ENCODE results near the gene DSCAM.

DSCAM gene

GRCh38 chr21:40809673-40810197 is 37.2 kb downstream of the DSCAM start:
- no peak for TF ChIP-seq EZH2 (IDR thresholded peaks at IDR 0.05; ENCODE audit: borderline replicate concordance, low read length)
- TF ChIP-seq CTCF (IDR thresholded peaks at IDR 0.05; ENCODE audit: low read length) = no peak
- no peak overlapping the region for H3K9ac ChIP-seq (ENCODE audit: low read length)

GRCh38 chr21:40803101-40803500 is 43.9 kb downstream of the DSCAM start:
- Histone ChIP-seq H3K27me3 (ENCODE audit: insufficient read depth, low read length) (no peaks in the 10 kb centered on the region), H3F3A (ENCODE audit: insufficient read depth, low read length) (no peaks in the 10 kb centered on the region), H4K20me1 (ENCODE audit: insufficient read depth, low read length) (no peaks in the 10 kb centered on the region), H3K9me2 (ENCODE audit: low read depth, low read length) (no peaks in the 10 kb centered on the region), H3K4me2 (ENCODE audit: low read length) (no peak overlapping the region), H3K9ac (ENCODE audit: low read length) (no peak overlapping the region), H2AFZ (ENCODE audit: low read length) (no peak overlapping the region), H3K4me3 (ENCODE audit: low read depth, low read length, poor library complexity, severe bottlenecking) (no peak overlapping the region), H3K79me2 (ENCODE audit: insufficient read depth, low read length) (no peaks in the 10 kb centered on the region), H3K9me3 (ENCODE audit: low read length) (0 out of 2 replicates have a peak, but pooled peaks cover 3% of the 10 kb centered on the region), H3K27ac (ENCODE audit: low read depth, low read length, poor library complexity, severe bottlenecking) (no peak overlapping the region), H3K4me1 (ENCODE audit: insufficient read depth, low read length, severe bottlenecking) (no peaks in the 10 kb centered on the region), H3K36me3 (ENCODE audit: insufficient read depth, low read length) (no peaks in the 10 kb centered on the region)
- TF ChIP-seq CTCF (IDR thresholded peaks at IDR 0.05; ENCODE audit: low read length) (no peak), EZH2 (IDR thresholded peaks at IDR 0.05; ENCODE audit: borderline replicate concordance, low read length) (no peak)

More at GRCh38 chr21:40809673-40810197, 37.2 kb downstream of the DSCAM start:
- no peak overlapping the region for H3K4me3 ChIP-seq (ENCODE audit: low read depth, low read length, poor library complexity, severe bottlenecking)
- no peaks in the 10 kb centered on the region for H3F3A ChIP-seq (ENCODE audit: insufficient read depth, low read length)
- no peaks in the 10 kb centered on the region for H3K4me1 ChIP-seq (ENCODE audit: insufficient read depth, low read length, severe bottlenecking)
- H4K20me1 ChIP-seq (ENCODE audit: insufficient read depth, low read length) = no peaks in the 10 kb centered on the region
- H3K36me3 ChIP-seq (ENCODE audit: insufficient read depth, low read length) = no peaks in the 10 kb centered on the region
- H3K27me3 ChIP-seq (ENCODE audit: insufficient read depth, low read length) = no peaks in the 10 kb centered on the region
- H3K9me2 ChIP-seq (ENCODE audit: low read depth, low read length) = no peaks in the 10 kb centered on the region
- no peaks in the 10 kb centered on the region for H3K9me3 ChIP-seq (ENCODE audit: low read length)
- no peak overlapping the region for H3K27ac ChIP-seq (ENCODE audit: low read depth, low read length, poor library complexity, severe bottlenecking)
- H2AFZ ChIP-seq (ENCODE audit: low read length) = no peak overlapping the region
- no peaks in the 10 kb centered on the region for H3K79me2 ChIP-seq (ENCODE audit: insufficient read depth, low read length)
- no peak overlapping the region for H3K4me2 ChIP-seq (ENCODE audit: low read length)

GRCh38 chr21:40800126-40800525 is 46.8 kb downstream of the DSCAM start:
- Histone ChIP-seq H2AFZ (ENCODE audit: low read length) (no peak overlapping the region), H3F3A (ENCODE audit: insufficient read depth, low read length) (no peaks in the 10 kb centered on the region), H3K4me2 (ENCODE audit: low read length) (no peak overlapping the region), H3K9me2 (ENCODE audit: low read depth, low read length) (no peaks in the 10 kb centered on the region), H3K27me3 (ENCODE audit: insufficient read depth, low read length) (no peaks in the 10 kb centered on the region), H3K27ac (ENCODE audit: low read depth, low read length, poor library complexity, severe bottlenecking) (no peak overlapping the region), H4K20me1 (ENCODE audit: insufficient read depth, low read length) (no peaks in the 10 kb centered on the region), H3K9ac (ENCODE audit: low read length) (no peak overlapping the region), H3K4me3 (ENCODE audit: low read depth, low read length, poor library complexity, severe bottlenecking) (no peak overlapping the region), H3K9me3 (ENCODE audit: low read length) (0 out of 2 replicates have a peak, but pooled peaks cover 3% of the 10 kb centered on the region), H3K4me1 (ENCODE audit: insufficient read depth, low read length, severe bottlenecking) (no peaks in the 10 kb centered on the region), H3K36me3 (ENCODE audit: insufficient read depth, low read length) (no peaks in the 10 kb centered on the region), H3K79me2 (ENCODE audit: insufficient read depth, low read length) (no peaks in the 10 kb centered on the region)
- TF ChIP-seq CTCF (IDR thresholded peaks at IDR 0.05; ENCODE audit: low read length) (no peak), EZH2 (IDR thresholded peaks at IDR 0.05; ENCODE audit: borderline replicate concordance, low read length) (no peak)

Measured in OCI-LY1 (cell line).